Ectodermal cell (in vitro differentiated cells): ENCODE results near the gene PTPRQ.
A peak's percentile ranks its signal among the peaks of the same experiment; 100 is the strongest.

Source experiments
- H3K27ac ChIP-seq: 2 replicates; pipeline ENCODE4 v1.7.0; 2013; ENCODE audit warnings: mild to moderate bottlenecking, low read depth, low read length; ENCODE audit not compliant: insufficient read depth, poor library complexity, severe bottlenecking
- H3K27me3 ChIP-seq: 2 replicates; pipeline ENCODE4 v1.7.0; 2013; ENCODE audit warnings: mild to moderate bottlenecking, low read length; ENCODE audit not compliant: insufficient read depth, control insufficient read depth, poor library complexity, severe bottlenecking
- H3K36me3 ChIP-seq: one replicate; pipeline ENCODE4 v1.7.0; 2013; ENCODE audit warnings: low read length; ENCODE audit not compliant: control insufficient read depth, insufficient read depth
- H3K4me1 ChIP-seq: one replicate; pipeline ENCODE4 v1.7.0; 2013; ENCODE audit warnings: low read length; ENCODE audit not compliant: control insufficient read depth, insufficient read depth
- H3K4me3 ChIP-seq: 2 replicates; pipeline ENCODE4 v1.7.0; 2013; ENCODE audit warnings: low read depth, low read length, control low read depth; ENCODE audit not compliant: insufficient read depth
- H3K9me3 ChIP-seq: 2 replicates; pipeline ENCODE4 v1.7.0; 2013; ENCODE audit warnings: mild to moderate bottlenecking, low read length, moderate library complexity; ENCODE audit not compliant: control insufficient read depth
- WGBS, 2 experiments: methylation state at CpG; one replicate each; pipeline ENCODE4 v1.1.7; 2013; ENCODE audit warnings: missing lambda C conversion rate in 2 of 2; 5-methylcytosine and 5-hydroxymethylcytosine counted together

The PTPRQ gene

GRCh38 chr12:80692114-80692513 lies 248.1 kb downstream of the PTPRQ start:
- Histone ChIP-seq H3K4me1 (no peaks in the 10 kb centered on the region), H3K4me3 (no peak overlapping the region), H3K27ac (no peak overlapping the region), H3K36me3 (no peaks in the 10 kb centered on the region), H3K9me3 (no peaks in the 10 kb centered on the region), H3K27me3 (no peaks in the 10 kb centered on the region)
- 75 to 86% methylated on average over 1 of the region's 1 CpG for WGBS, 2 experiments

DNA sequence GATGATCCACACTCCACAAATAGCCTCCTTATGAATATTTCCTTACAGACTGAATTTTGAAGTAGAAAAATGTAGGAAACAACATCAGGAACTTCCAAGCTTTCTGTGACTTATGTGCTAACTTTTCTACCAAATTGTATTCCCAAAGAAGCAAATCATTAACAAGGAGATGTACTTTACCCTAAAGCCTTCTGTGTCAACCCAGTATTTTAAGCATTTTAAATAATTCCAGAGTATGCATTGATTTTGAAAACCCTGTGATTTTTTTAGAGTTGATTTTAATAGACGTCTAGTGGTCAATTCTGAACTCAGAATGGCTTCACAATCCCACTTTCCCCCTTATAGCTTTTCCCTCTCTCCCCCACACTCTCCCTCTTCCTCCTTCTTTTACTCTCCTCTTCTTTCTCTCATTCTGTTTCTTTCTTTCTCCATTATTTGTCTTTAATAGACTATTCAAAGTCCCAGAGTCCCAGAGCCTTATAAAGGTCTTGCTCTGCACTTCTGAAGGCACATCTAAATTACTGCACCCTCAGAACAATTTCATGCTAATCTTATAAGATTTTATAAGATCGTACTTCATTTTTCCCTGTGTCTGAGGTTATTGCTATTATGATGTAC lies 253.3 kb downstream of the PTPRQ start:
- no peaks in the 10 kb centered on the region for H3K9me3 ChIP-seq
- H3K27me3 ChIP-seq: no peaks in the 10 kb centered on the region
- H3K36me3 ChIP-seq: no peaks in the 10 kb centered on the region
- 83 to 90% methylated on average over 1 of the region's 2 CpGs for WGBS, 2 experiments
- H3K4me3 ChIP-seq: no peak overlapping the region
- H3K27ac ChIP-seq: no peak overlapping the region
- H3K4me1 ChIP-seq: no peaks in the 10 kb centered on the region

DNA sequence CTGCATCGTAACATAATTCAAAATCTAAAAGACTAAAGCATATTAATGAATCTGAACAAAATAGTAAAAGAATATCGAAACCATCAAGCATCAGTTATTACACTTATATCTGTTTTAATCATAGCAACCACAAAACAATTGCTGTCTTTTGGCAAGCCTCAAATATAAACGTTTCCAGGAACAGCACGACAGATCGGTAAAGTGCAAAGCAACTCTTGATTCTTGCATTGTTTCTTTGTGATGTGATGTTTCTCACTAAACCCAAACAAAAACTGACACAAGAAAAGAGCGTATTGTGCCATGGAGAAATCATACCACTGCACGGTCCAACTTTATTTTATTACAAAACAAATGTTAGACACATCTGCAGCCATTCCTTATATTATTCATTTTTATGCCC lies 254.2 kb downstream of the PTPRQ start:
- no peaks in the 10 kb centered on the region for H3K9me3 ChIP-seq
- H3K27ac ChIP-seq: no peak overlapping the region
- no peaks in the 10 kb centered on the region for H3K36me3 ChIP-seq
- no peaks in the 10 kb centered on the region for H3K4me1 ChIP-seq
- no peaks in the 10 kb centered on the region for H3K27me3 ChIP-seq
- no peak overlapping the region for H3K4me3 ChIP-seq
- WGBS, 2 experiments: 91% methylated on average over 7 of the region's 7 CpGs

DNA sequence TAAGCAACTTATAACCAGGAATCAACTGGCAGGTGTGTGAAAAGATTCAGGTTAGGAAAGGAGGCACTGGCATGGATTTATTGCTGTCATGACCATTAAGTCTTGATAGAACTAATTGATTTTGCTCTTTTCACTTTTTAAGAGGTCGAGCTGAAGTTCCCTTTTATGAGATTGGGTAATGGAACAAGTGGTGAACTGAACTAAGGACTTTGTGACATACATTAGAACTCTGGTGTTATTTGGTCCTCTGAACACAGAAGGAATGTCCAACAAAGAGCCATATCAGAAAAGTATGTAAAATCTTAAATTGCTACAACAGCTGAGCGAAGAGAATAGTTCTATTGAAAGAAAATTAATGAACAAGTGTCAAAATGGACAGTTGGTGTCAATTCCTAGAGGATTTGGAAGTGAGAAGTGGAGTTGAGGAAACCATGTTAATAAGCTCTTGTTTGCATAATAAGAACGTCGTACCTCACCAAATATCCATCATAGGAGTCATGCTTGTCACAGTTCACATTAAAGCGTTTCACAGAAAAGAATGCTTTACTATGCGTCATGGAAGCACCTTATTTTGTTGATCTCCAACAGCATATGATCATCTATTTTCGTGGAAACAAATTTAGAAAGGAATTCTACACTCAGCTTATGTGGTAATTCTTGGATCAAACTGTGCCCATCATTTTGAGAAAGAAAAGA lies 255.0 kb downstream of the PTPRQ start:
- Histone ChIP-seq H3K4me3 (no peak overlapping the region), H3K9me3 (no peaks in the 10 kb centered on the region), H3K27ac (no peak overlapping the region), H3K4me1 (no peaks in the 10 kb centered on the region), H3K36me3 (no peaks in the 10 kb centered on the region), H3K27me3 (no peaks in the 10 kb centered on the region)
- WGBS, 2 experiments: 91 to 94% methylated on average over 7 of the region's 7 CpGs

DNA sequence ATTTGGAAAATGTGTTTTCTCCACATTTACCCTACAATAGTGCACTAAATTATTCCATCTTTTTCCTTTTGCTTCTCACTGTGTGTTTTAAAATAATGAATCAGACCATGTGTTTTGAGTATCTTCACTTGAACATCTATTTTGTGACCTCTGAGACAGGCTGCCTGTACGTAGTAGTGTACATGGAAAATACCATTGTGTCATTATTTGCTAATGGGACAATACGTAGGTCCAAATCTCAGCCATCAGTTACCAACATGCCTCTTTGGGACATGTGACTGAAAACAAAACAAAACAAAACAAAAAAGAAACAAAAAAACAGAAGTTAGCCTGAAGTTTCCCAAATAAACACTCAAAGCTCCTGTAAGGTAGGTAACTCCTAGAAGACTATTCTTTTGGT lies 256.3 kb downstream of the PTPRQ start:
- H3K27ac ChIP-seq: no peak overlapping the region
- no peaks in the 10 kb centered on the region for H3K4me1 ChIP-seq
- H3K36me3 ChIP-seq: no peaks in the 10 kb centered on the region
- H3K4me3 ChIP-seq: no peak overlapping the region
- no peaks in the 10 kb centered on the region for H3K9me3 ChIP-seq
- WGBS, 2 experiments: 88 to 93% methylated on average over 2 of the region's 2 CpGs
- H3K27me3 ChIP-seq: no peaks in the 10 kb centered on the region

DNA sequence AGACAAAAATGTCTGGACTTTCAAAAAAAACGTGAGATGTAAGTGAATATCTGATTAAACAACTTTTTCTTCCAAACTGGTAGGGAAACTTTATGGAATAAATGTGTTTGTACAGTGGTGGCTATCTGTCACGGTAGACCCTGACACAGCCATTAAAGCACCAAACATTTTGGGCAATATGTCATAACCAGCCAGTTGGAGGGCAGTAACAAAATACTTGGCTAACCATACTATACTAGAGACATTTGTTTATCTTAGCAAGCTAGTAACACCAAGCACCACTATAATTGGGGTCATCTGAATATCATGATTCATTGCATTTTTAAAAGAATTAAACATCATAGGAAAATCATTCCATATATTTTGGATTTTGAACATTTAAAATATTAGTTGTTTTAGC lies 257.4 kb downstream of the PTPRQ start:
- no peak overlapping the region for H3K27ac ChIP-seq
- no peaks in the 10 kb centered on the region for H3K9me3 ChIP-seq
- peaks cover 9% of the 10 kb centered on the region for H3K27me3 ChIP-seq
- 77 to 82% methylated on average over 1 to 2 of the region's 2 CpGs for WGBS, 2 experiments
- no peaks in the 10 kb centered on the region for H3K4me1 ChIP-seq
- H3K36me3 ChIP-seq: no peaks in the 10 kb centered on the region
- no peak overlapping the region for H3K4me3 ChIP-seq

- H3K36me3 ChIP-seq: no peaks in the 10 kb centered on the region
- peaks cover 26% of the 10 kb centered on the region for H3K27me3 ChIP-seq
- no peak overlapping the region for H3K4me3 ChIP-seq
- 67 to 68% methylated on average over 11 of the region's 12 CpGs for WGBS, 2 experiments
- no peaks in the 10 kb centered on the region for H3K9me3 ChIP-seq
- H3K4me1 ChIP-seq: no peaks in the 10 kb centered on the region
- H3K27ac ChIP-seq: no peak overlapping the region
Measured at GRCh38 chr12:80702889-80703805, 259.1 kb downstream of the PTPRQ start.

GRCh38 chr12:80704420-80704819 lies 260.4 kb downstream of the PTPRQ start:
- Histone ChIP-seq H3K27ac (no peak overlapping the region), H3K4me1 (no peaks in the 10 kb centered on the region), H3K9me3 (no peaks in the 10 kb centered on the region), H3K4me3 (no peak overlapping the region), H3K27me3 (peaks cover 39% of the 10 kb centered on the region), H3K36me3 (no peaks in the 10 kb centered on the region)
- 88 to 100% methylated on average over 1 to 2 of the region's 2 CpGs for WGBS, 2 experiments

GRCh38 chr12:80707126-80707829 lies 263.2 kb downstream of the PTPRQ start, which contains the start of gene MYF6:
MYF6 (plus strand) TSS chr12:80707634; CDS start chr12:80707720, 86 bp downstream.
- H3K9me3 ChIP-seq: no peaks in the 10 kb centered on the region
- WGBS, 2 experiments: 88 to 90% methylated on average over 4 of the region's 4 CpGs
- H3K4me1 ChIP-seq: no peaks in the 10 kb centered on the region
- peaks cover 58% of the 10 kb centered on the region for H3K27me3 ChIP-seq
- no peaks in the 10 kb centered on the region for H3K36me3 ChIP-seq
- H3K4me3 ChIP-seq: peak within 1 kb of the TSS; percentile 22
- H3K27ac ChIP-seq: no peak within 1 kb of the TSS
